ENCODE data around the gene NT5DC4. TPM values are rescaled to one million over a fixed set of nuclear protein-coding genes. Genes with fewer than 3 reads are reported as not detected.
"Not testable (repeated sequence)": the region's sequence is repeated elsewhere in the genome, so short reads cannot be mapped to it uniquely, and the experiment has no call there.

Gene NT5DC4
- total RNA-seq, 1 donor = not detected

GRCh38 chr2:112712465-112712864 lies 8.4 kb upstream of the NT5DC4 start:
- H3K4me1 ChIP-seq (ENCODE audit: insufficient read depth, low read length) = peaks cover 38% of the 10 kb centered on the region
- H3K27me3 ChIP-seq (ENCODE audit: insufficient read depth, low read length) = no peaks in the 10 kb centered on the region
- H3K4me3 ChIP-seq (ENCODE audit: low read length) = no peak overlapping the region
- H3K9me3 ChIP-seq (ENCODE audit: low read depth, low read length) = no peaks in the 10 kb centered on the region

GRCh38 chr2:112712903-112713584 lies 7.8 kb upstream of the NT5DC4 start:
- no peak overlapping the region for H3K4me3 ChIP-seq (ENCODE audit: low read length)
- H3K9me3 ChIP-seq (ENCODE audit: low read depth, low read length) = no peaks in the 10 kb centered on the region

GRCh38 chr2:112713585-112713925 lies 7.3 kb upstream of the NT5DC4 start:
- Histone ChIP-seq H3K4me3 (ENCODE audit: low read length) (no peak overlapping the region), H3K9me3 (ENCODE audit: low read depth, low read length) (no peaks in the 10 kb centered on the region), H3K27me3 (ENCODE audit: insufficient read depth, low read length) (no peaks in the 10 kb centered on the region), H3K4me1 (ENCODE audit: insufficient read depth, low read length) (peaks cover 28% of the 10 kb centered on the region)

More at GRCh38 chr2:112712903-112713584, 7.8 kb upstream of the NT5DC4 start:
- H3K4me1 ChIP-seq (ENCODE audit: insufficient read depth, low read length) = peaks cover 32% of the 10 kb centered on the region
- no peaks in the 10 kb centered on the region for H3K27me3 ChIP-seq (ENCODE audit: insufficient read depth, low read length)

- no peak overlapping the region for H3K4me3 ChIP-seq (ENCODE audit: low read length)
- no peaks in the 10 kb centered on the region for H3K27me3 ChIP-seq (ENCODE audit: insufficient read depth, low read length)
- peaks cover 25% of the 10 kb centered on the region for H3K4me1 ChIP-seq (ENCODE audit: insufficient read depth, low read length)
- no peaks in the 10 kb centered on the region for H3K9me3 ChIP-seq (ENCODE audit: low read depth, low read length)
Measured at GRCh38 chr2:112713926-112714325, 6.9 kb upstream of the NT5DC4 start.

GRCh38 chr2:112714331-112714730 lies 6.5 kb upstream of the NT5DC4 start:
- peaks cover 21% of the 10 kb centered on the region for H3K4me1 ChIP-seq (ENCODE audit: insufficient read depth, low read length)
- H3K27me3 ChIP-seq (ENCODE audit: insufficient read depth, low read length) = no peaks in the 10 kb centered on the region
- no peaks in the 10 kb centered on the region for H3K9me3 ChIP-seq (ENCODE audit: low read depth, low read length)
- no peak overlapping the region for H3K4me3 ChIP-seq (ENCODE audit: low read length)

GRCh38 chr2:112714836-112715631 lies 5.8 kb upstream of the NT5DC4 start:
- Histone ChIP-seq H3K4me3 (ENCODE audit: low read length) (no peak overlapping the region), H3K4me1 (ENCODE audit: insufficient read depth, low read length) (peaks cover 15% of the 10 kb centered on the region), H3K27me3 (ENCODE audit: insufficient read depth, low read length) (no peaks in the 10 kb centered on the region), H3K9me3 (ENCODE audit: low read depth, low read length) (no peaks in the 10 kb centered on the region)

GRCh38 chr2:112716094-112716493 lies 4.7 kb upstream of the NT5DC4 start:
- peaks cover 15% of the 10 kb centered on the region for H3K4me1 ChIP-seq (ENCODE audit: insufficient read depth, low read length)
- not testable (repeated sequence) for H3K27me3 ChIP-seq (ENCODE audit: insufficient read depth, low read length); H3K9me3 ChIP-seq (ENCODE audit: low read depth, low read length); H3K4me3 ChIP-seq (ENCODE audit: low read length)

- H3K27me3 ChIP-seq (ENCODE audit: insufficient read depth, low read length); H3K9me3 ChIP-seq (ENCODE audit: low read depth, low read length); H3K4me3 ChIP-seq (ENCODE audit: low read length): not testable (repeated sequence)
- peaks cover 14% of the 10 kb centered on the region for H3K4me1 ChIP-seq (ENCODE audit: insufficient read depth, low read length)
Measured at GRCh38 chr2:112716826-112717352, 3.9 kb upstream of the NT5DC4 start.

GRCh38 chr2:112718863-112719370 lies 1.9 kb upstream of the NT5DC4 start:
- Histone ChIP-seq H3K4me1 (ENCODE audit: insufficient read depth, low read length) (peaks cover 14% of the 10 kb centered on the region), H3K4me3 (ENCODE audit: low read length) (no peak overlapping the region), H3K9me3 (ENCODE audit: low read depth, low read length) (no peaks in the 10 kb centered on the region), H3K27me3 (ENCODE audit: insufficient read depth, low read length) (no peaks in the 10 kb centered on the region)

- no peak overlapping the region for H3K4me3 ChIP-seq (ENCODE audit: low read length)
- H3K9me3 ChIP-seq (ENCODE audit: low read depth, low read length) = no peaks in the 10 kb centered on the region
- peaks cover 30% of the 10 kb centered on the region for H3K4me1 ChIP-seq (ENCODE audit: insufficient read depth, low read length)
- H3K27me3 ChIP-seq (ENCODE audit: insufficient read depth, low read length) = no peaks in the 10 kb centered on the region
Measured at GRCh38 chr2:112721819-112722522, 1.2 kb downstream of the NT5DC4 start.

GRCh38 chr2:112722816-112723546 lies 2.2 kb downstream of the NT5DC4 start:
- no peaks in the 10 kb centered on the region for H3K9me3 ChIP-seq (ENCODE audit: low read depth, low read length)
- H3K4me3 ChIP-seq (ENCODE audit: low read length) = no peak overlapping the region
- peaks cover 31% of the 10 kb centered on the region for H3K4me1 ChIP-seq (ENCODE audit: insufficient read depth, low read length)
- H3K27me3 ChIP-seq (ENCODE audit: insufficient read depth, low read length) = no peaks in the 10 kb centered on the region

GRCh38 chr2:112723547-112723940 lies 2.7 kb downstream of the NT5DC4 start:
- no peaks in the 10 kb centered on the region for H3K27me3 ChIP-seq (ENCODE audit: insufficient read depth, low read length)
- H3K9me3 ChIP-seq (ENCODE audit: low read depth, low read length) = no peaks in the 10 kb centered on the region
- H3K4me1 ChIP-seq (ENCODE audit: insufficient read depth, low read length) = peaks cover 37% of the 10 kb centered on the region
- no peak overlapping the region for H3K4me3 ChIP-seq (ENCODE audit: low read length)

- Histone ChIP-seq H3K27me3 (ENCODE audit: insufficient read depth, low read length) (no peaks in the 10 kb centered on the region), H3K4me3 (ENCODE audit: low read length) (no peak overlapping the region), H3K4me1 (ENCODE audit: insufficient read depth, low read length) (peaks cover 42% of the 10 kb centered on the region), H3K9me3 (ENCODE audit: low read depth, low read length) (no peaks in the 10 kb centered on the region)
Measured at GRCh38 chr2:112723995-112724394, 3.2 kb downstream of the NT5DC4 start.

- H3K27me3 ChIP-seq (ENCODE audit: insufficient read depth, low read length) = no peaks in the 10 kb centered on the region
- H3K9me3 ChIP-seq (ENCODE audit: low read depth, low read length) = no peaks in the 10 kb centered on the region
- peaks cover 49% of the 10 kb centered on the region for H3K4me1 ChIP-seq (ENCODE audit: insufficient read depth, low read length)
- no peak overlapping the region for H3K4me3 ChIP-seq (ENCODE audit: low read length)
Measured at GRCh38 chr2:112724591-112725525, 4.0 kb downstream of the NT5DC4 start.
